Right lobe of liver (tissue), 6 donors: ENCODE results near the gene USH1G. TPM values are rescaled to one million over a fixed set of nuclear protein-coding genes. Genes with fewer than 3 reads are reported as not detected.
A peak's percentile ranks its signal among the peaks of the same experiment; 100 is the strongest.

Source experiments
- ATAC-seq, 4 donors: fragments of 200-7000 bp; cut with Tn5 transposase; one replicate each; pipeline ENCODE4 v1.9.1; 2020; ENCODE audit warnings: mild to moderate bottlenecking in 4 of 4, moderate library complexity in 4 of 4
- DNase-seq, 3 donors: peaks; one replicate each; pipeline ENCODE4 v3.0.0-alpha.2; 2020
- H3K27ac ChIP-seq, 3 donors: fragments of 200-600 bp; one replicate each; pipeline ENCODE4 v1.8.0; 2022
- H3K27me3 ChIP-seq, 2 donors: fragments of 200-600 bp; one replicate each; pipeline ENCODE4 v1.8.0; 2022
- H3K36me3 ChIP-seq, 4 donors: fragments of 200-600 bp; sonication (generic) in 1 of 4; one replicate each; pipeline versions ENCODE4 v1.5.1 to v1.8.0; 2017 to 2022; ENCODE audit warnings: control low read depth in 1 of 4
- H3K4me1 ChIP-seq, 4 donors: fragments of 200-600 bp; sonication (generic) in 1 of 4; one replicate each; pipeline versions ENCODE4 v1.5.1 to v1.8.0; 2017 to 2022; ENCODE audit warnings: control low read depth in 1 of 4
- H3K4me3 ChIP-seq, 3 donors: fragments of 200-600 bp; one replicate each; pipeline ENCODE4 v1.8.0; 2022
- H3K9me3 ChIP-seq, 4 donors: fragments of 200-600 bp; sonication (generic) in 1 of 4; one replicate each; pipeline versions ENCODE4 v1.5.1 to v1.8.0; 2017 to 2022; ENCODE audit warnings: control low read depth in 1 of 4
- POLR2A ChIP-seq: fragments of 450-650 bp; IDR thresholded peaks from one replicate; pipeline ENCODE4 v1.6.1; 2017; ENCODE audit warnings: antibody characterized with exemption, mild to moderate bottlenecking
- WGBS: methylation state at CpG from one replicate; pipeline ENCODE4 v1.1.6; 2018; ENCODE audit warnings: low coverage, low lambda C conversion rate; ENCODE audit not compliant: insufficient coverage; ENCODE audit errors: missing lambda C conversion rate; 5-methylcytosine and 5-hydroxymethylcytosine counted together
- intact Hi-C, 2 donors: fragments of 100-400 bp; cut with DNase I; formaldehyde crosslinking; loops; one replicate each; pipeline versions ENCODE4 v1.11.2 to v1.14.1; 2022
- total RNA-seq, 6 experiments: library from RNA; depleted of rRNA in 2 of 6; stranded (reverse); fragments of >200 nt in 2 of 6; fragmentation: NEBNext Ultra II Directional in 3 of 6; extraction: Animal tissue kit (Norgen Biotek cat#: 25700) in 3 of 6; gene quantifications; one replicate each; pipeline versions ENCODE4 v1.1.0 to v1.2.4, GENCODE V29; 2016 to 2023
- TF ChIP-seq, protein P1 (sequence below), 4 donors: fragments of 200-600 bp in 3 of 4; fragments of 450-650 bp in 1 of 4; IDR thresholded peaks; one replicate each; pipeline versions ENCODE4 v1.5.1 to v1.8.0; 2016 to 2022; ENCODE audit warnings: antibody characterized with exemption in 4 of 4, mild to moderate bottlenecking in 2 of 4
- donor health status: DM: no; HTN: yes; CAD: no.
- donor health status: DM: no; HTN: no; CAD: no.
- donor health status: DM: no; HTN: no; CAD: no.
- donor health status: DM: no; HTN: yes; CAD: no.
- donor health status: DM: no; HTN: yes; CAD: no.

USH1G gene
- total RNA-seq, 6 experiments from 2014 or later, result not detected

- ATAC-seq (no peak), DNase-seq (no peak)
- H3K4me1 ChIP-seq, result peaks cover 0 to 12% (median 4%) of the 10 kb centered on the region in 4 donors
- H3K4me3 ChIP-seq, result no peak overlapping the region
- WGBS, result 0% methylated on average over 1 of the region's 19 CpGs
- TF ChIP-seq, protein P1, sequence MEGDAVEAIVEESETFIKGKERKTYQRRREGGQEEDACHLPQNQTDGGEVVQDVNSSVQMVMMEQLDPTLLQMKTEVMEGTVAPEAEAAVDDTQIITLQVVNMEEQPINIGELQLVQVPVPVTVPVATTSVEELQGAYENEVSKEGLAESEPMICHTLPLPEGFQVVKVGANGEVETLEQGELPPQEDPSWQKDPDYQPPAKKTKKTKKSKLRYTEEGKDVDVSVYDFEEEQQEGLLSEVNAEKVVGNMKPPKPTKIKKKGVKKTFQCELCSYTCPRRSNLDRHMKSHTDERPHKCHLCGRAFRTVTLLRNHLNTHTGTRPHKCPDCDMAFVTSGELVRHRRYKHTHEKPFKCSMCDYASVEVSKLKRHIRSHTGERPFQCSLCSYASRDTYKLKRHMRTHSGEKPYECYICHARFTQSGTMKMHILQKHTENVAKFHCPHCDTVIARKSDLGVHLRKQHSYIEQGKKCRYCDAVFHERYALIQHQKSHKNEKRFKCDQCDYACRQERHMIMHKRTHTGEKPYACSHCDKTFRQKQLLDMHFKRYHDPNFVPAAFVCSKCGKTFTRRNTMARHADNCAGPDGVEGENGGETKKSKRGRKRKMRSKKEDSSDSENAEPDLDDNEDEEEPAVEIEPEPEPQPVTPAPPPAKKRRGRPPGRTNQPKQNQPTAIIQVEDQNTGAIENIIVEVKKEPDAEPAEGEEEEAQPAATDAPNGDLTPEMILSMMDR (IDR thresholded peaks at IDR 0.05), result no peak
- no peak for TF ChIP-seq POLR2A
- no peak overlapping the region for H3K27ac ChIP-seq
- H3K9me3 ChIP-seq, result no peaks in the 10 kb centered on the region
- H3K36me3 ChIP-seq, result no peaks in the 10 kb centered on the region
- peaks cover 0 to 22% of the 10 kb centered on the region in 2 donors for H3K27me3 ChIP-seq
- intact Hi-C loops, result loop anchor here in 1 of 2 donors (5.0 kb wide), 1 partner anchor 36 kb away; no protein-coding TSS in a partner anchor
Measured at GRCh38 chr17:74921026-74921681, 1.9 kb downstream of the USH1G start.

GRCh38 chr17:74920642-74921025 is 2.4 kb downstream of the USH1G start:
- no peaks in the 10 kb centered on the region for H3K36me3 ChIP-seq
- 67% methylated on average over 2 of the region's 6 CpGs for WGBS
- H3K4me1 ChIP-seq, result peaks cover 0 to 12% (median 4%) of the 10 kb centered on the region in 4 donors
- no peak overlapping the region for H3K4me3 ChIP-seq
- intact Hi-C loops, result loop anchor here in 1 of 2 donors (5.0 kb wide), 1 partner anchor 37 kb away; no protein-coding TSS in a partner anchor
- no peak overlapping the region for H3K27ac ChIP-seq
- peaks cover 0 to 22% of the 10 kb centered on the region in 2 donors for H3K27me3 ChIP-seq
- ATAC-seq (no peak), DNase-seq (no peak)
- no peaks in the 10 kb centered on the region for H3K9me3 ChIP-seq
- TF ChIP-seq, protein P1 (IDR thresholded peaks at IDR 0.05), result no peak
- no peak for TF ChIP-seq POLR2A

- no peak for ATAC-seq
- intact Hi-C loops, result loop anchor here in 1 of 2 donors (5.0 kb wide), 1 partner anchor 37 kb away; no protein-coding TSS in a partner anchor
- TF ChIP-seq, protein P1 (IDR thresholded peaks at IDR 0.05), result no peak
- no peak for TF ChIP-seq POLR2A
- H3K27ac ChIP-seq, result no peak overlapping the region
- H3K9me3 ChIP-seq, result no peaks in the 10 kb centered on the region
- 90% methylated on average over 2 of the region's 27 CpGs for WGBS
- no peak for DNase-seq
- H3K27me3 ChIP-seq, result peaks cover 0 to 22% of the 10 kb centered on the region in 2 donors
- no peak overlapping the region for H3K4me3 ChIP-seq
- H3K36me3 ChIP-seq, result no peaks in the 10 kb centered on the region
- peaks cover 0 to 12% (median 4%) of the 10 kb centered on the region in 4 donors for H3K4me1 ChIP-seq
Measured at GRCh38 chr17:74920306-74920620, 2.8 kb downstream of the USH1G start.

DNA sequence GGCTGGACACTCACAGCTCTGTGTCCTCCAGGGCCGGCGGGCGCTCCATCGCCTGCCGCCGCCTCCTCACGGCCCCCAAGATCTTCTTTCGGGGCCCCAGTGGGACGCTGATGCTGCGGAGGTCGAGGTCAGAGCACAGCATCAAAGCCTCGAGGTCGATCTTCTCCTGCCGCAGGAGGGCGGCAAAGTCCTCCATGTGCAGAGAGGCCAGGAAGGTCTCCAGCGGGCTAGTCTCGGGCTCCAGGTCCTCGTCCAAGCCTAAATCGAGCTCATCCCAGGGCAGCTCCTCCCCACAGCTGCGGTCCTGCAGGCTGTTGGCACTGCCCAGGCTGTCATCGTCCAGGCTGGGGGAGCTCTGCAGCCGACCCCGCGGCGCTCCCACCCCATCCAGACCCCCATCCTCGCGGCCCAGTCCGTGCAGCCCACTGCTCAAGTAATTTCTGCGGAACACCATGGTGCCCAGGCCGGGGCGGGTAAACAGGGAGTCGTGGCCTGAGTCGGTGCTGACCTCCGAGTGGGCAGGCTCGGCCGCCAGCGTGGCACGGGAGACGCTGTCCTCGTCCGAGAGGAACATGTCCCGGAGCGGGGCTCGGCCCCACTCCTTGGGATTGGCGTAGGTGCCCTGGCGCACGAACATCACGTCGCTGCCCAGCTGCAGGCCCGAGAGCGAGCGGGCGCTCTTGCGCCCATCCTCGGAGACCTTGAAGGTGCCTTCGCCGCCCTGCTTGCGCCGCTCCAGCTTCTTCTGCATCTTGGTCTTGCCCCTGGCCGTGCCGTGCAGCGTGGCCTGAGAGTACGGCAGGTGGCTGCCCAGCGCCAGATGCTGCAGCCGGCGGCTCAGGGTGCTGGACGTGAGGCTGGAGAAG is 3.4 kb downstream of the USH1G start:
- Histone ChIP-seq H3K4me3 (no peak overlapping the region), H3K9me3 (no peaks in the 10 kb centered on the region), H3K4me1 (peaks cover 0 to 12% (median 4%) of the 10 kb centered on the region in 4 donors), H3K27ac (no peak overlapping the region), H3K36me3 (no peaks in the 10 kb centered on the region), H3K27me3 (peaks cover 0 to 16% of the 10 kb centered on the region in 2 donors)
- ATAC-seq, result peak; percentile 18 to 51 (median 42)
- WGBS, result 70% methylated on average over 15 of the region's 67 CpGs
- TF ChIP-seq POLR2A, result no peak
- TF ChIP-seq, protein P1 (IDR thresholded peaks at IDR 0.05), result peak; percentile 7 to 42 (median 28)
- intact Hi-C loops, result loop anchor here in 1 of 2 donors (5.0 kb wide), 1 partner anchor 38 kb away; no protein-coding TSS in a partner anchor
- DNase-seq, result no peak
